Activated CD4-positive, alpha-beta T cell treated with anti-CD3 and anti-CD28 coated beads, Interleukin-2, amount 50 U/mL, for 16 hours (primary cell): Measurements from ENCODE around the gene EDC4.

Experiments used
- DNase-seq: peaks from one replicate; pipeline ENCODE4 v3.0.0-alpha.2; 2020

Gene EDC4

DNA sequence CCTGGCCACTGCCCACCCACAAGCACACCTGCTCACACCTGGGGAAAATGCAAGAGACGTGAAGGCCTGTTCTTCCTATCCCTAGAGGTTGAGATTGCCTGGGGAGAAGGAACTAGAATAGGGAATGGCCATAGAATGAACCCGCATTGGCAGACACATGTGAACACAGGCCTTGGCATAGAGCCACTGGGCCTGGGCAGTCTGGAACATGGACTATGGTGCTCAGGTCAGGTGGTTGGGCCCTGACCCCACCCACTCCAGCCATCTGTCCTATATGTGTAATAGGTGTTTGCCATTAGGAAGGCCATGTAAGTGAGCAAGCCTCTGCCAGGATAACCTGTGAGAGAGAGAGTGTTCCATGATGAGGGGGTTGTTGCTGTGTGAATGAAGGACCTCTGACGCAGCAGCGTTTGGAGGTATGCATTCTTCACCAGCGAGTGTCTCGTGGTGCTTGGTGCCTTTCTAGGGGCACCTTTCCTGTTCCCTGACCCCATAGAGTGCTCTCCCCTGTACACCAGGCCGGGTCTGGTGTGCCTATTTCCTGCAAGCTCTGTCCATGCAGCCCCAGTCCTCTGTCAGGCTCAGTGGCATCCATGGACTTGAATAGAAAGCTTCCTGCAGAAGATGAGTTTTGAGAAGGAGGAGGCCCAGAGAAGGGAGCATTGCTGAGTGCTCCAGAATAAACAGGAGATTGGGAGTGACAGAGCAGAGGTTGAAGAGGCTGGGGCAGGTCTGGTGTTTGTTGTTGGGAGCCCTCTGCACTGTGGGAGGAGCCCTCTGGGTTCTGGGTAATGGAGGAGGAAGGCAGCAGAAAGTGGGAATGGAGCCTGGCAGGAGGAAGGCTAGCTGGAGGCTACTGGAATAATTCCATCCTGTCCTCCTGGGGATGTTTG, 43.2 kb downstream of the EDC4 start:
- DNase-seq: no peak

DNA sequence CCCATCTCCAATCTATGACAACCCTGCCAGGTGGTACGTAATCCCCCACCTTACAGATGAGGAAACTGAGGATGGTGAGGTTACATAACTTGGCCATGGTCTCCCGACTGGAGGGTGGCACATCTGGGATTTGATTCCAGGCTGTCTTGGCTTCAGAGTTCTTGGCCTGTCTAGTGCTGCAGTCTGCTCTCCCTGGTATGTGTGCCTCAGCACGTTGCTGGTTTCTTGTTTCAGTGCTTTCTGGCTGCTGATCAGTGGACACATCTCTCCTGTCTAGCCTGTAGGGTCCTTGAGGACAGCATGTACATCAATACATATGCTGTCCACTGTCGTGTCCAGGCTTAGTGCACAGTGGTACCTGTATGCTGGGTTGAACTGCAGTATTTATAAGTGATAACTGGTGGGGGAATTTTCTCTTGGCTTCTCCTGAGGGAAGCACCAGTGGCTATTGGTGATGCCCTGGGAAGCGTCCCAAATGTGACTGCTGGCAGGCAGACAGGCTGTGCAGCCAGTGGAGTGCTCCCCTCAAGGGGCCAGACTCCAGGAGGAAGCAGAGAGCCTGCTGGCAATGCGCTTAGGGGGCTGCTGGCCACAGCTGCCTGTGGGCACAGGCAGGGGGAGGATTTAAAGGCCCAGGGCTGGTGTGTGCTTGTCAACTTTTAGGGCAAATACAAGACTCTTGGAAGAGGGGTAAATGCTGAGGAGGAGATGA, 44.4 kb downstream of the EDC4 start:
- no peak for DNase-seq

DNA sequence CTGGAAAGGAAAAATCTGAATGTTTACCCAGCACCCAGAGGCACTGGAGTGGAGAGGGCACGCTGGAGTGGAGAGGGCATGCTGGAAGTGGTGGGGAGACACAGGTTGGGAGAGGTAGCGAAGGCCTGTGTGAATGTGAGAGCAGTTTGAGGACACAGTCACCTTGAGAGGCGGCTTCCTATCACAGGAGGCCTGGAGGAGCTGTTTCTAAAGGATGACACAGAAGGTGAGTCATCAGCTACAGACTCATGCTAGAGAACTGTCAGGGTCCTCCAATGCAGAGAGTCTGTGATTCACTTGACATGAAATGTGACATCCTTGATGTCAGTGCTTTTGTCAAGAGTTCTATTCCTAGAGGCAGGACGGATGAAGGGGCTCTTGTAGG, 45.0 kb downstream of the EDC4 start:
- DNase-seq: peak; percentile 86

DNA sequence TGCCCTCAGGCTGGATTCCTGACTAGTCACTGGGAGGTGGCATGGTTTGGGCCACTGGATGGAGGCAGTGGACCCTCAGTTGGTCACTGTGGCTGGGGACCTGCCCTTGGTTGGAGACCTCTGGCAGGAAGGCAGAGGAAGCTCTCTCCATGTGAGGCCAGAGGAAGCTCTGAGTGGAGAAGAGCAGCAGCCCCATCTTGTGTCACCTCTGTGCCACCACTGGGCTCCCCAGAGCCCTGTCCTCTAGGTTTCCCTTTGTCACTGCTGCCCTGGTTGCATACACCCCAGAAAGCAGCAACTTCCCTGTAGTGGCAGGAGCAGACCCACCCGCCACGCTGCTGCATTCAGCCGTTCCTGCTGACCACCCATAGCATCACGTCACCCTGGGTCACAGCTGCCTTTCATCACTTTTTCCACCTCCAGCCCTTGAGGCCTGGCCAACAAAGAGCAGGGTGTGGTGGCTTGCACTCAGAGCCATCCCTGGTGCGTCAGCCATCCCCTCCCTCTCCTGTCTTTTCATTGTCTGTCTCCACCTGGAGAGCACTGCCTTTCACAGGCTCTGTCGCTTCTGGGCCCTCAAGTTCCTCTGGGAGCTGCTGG, 46.9 kb downstream of the EDC4 start:
- DNase-seq: no peak

DNA sequence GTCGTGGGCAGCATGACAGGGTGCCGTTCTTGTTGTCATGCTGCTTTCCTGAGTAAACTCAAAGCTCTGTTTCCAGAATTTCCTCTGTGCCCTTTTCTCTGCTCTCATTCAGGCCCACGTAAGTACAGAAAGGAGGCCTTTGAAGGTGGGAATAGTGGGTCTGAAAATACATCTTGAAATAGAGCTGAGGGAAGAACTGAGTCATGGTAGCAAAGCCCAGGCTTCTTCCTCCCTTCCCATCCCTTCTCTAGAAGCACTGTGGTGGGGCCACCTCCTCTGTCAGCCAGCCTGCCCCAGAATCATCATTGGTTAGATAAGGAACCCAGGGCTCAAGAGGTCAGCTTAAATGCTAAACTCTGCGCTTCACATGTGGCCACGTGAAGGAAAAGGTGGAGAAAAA, 49.4 kb downstream of the EDC4 start:
- DNase-seq: no peak

DNA sequence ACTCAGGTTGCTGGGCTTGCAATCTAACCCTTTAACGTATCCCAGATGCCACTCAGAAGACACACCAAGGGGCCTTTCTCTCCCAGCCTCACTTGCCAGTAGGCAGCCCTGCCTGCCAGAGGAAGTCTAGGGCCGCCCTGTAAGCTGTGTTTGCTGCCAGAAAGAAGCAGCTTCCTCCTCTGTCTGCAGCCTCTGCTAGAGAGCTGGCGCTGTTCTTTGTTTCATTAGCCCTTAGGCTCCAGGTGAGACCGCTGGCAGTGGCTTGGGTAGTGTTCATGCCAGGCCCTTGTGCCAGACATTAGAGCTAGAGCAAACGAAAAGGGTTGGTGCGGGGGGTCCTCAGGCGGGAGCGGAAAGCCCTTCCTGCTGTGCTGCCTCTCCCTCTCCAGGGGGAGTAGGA, 49.9 kb downstream of the EDC4 start:
- DNase-seq: no peak

DNA sequence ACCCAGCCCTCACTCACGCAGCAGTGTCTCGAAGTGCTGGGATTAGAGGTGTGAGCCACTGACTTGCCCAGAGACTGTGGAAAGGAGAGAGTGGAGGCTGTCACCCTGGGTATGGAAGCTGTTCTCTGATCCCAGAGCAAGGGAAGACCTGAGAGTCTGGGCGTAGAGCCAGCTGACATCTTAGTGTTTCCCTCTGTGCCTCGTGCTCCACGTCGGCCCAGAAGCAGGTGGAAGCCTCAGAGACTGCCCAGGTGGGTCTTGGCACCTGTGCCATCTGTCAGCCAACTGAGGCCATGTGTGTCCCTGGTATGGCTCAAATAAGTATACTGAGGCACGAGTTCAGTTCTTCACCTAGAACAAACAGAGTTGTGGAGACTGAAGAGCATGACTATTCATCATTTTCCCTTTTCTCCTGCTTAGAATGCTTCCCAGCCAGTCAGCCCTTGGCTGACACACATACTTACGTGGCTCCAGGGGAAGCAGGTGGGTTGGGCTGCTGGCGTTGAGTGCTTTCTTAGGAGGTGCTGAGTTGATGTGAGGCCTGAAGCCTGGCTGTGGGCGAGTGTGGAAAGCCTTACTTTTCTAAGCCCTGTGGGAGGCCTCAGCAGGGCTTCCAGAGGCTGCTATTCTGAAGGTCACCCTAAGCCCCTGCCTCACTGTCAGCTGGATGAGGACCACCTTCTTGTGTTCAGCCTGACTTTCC, 50.7 kb downstream of the EDC4 start:
- no peak for DNase-seq

DNA sequence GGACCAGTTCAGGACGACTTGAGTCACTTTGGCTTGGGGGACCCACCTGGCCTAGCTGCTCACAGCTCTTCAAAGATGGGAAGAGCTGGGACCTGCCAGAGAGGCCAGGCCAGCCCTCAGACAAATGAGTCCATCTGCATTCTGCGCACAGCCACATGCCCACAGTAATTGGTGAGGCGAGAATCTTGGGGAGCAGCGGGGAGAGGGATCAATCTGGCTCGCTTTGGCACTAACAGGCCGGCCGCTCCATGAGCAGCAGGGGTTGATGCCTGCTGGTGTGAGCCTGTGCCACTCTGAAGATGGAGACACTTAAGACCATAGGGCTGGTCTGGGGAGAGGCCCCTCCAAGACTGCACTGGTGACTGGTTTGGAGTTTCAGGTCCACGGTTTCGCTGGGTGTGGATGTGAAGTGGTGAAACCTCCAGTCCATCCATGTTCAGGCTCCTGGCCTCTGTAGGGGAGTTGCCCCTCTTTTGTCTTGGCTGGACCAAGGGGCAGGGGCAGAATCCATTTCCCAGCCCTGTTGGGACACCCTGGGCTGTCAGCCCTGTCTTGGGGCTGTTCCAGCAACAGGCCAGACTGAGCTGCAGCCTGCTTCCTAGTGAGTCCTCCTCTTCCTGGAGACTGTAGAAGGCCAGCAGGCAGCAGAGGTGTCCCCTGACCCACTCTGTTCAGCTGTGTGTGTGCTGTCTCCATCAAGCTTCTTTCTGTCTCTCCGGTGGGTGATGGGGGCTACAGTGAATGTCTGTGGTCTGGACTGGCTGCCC, 51.5 kb downstream of the EDC4 start:
- DNase-seq: no peak

DNA sequence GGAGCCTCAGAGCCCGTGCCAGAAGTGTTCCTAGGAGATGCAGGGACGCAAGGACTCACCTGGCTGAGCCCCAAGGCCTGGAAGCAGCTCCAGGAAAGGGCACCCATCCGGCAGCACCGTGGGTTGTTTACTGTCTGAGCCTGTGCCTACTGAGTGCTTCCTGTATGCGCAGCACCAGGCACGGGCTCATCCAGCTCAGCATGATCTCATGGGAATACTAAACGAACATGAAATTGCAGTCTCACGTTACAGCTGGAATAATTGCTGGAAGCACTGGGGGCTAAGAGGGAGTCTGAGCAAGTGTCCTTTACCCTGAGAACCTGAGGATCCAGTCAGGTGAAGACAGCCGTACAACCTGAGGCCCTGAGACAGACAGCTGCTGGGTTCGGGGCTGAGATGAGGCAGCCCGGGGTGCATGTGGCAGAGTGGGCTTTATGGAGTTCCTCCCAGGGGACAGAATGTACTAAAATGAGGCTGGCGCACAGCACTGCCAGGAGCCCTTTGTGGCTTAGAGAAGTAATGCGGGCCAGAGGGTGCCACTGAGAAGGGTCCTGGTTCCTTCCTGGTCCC, 53.4 kb downstream of the EDC4 start:
- DNase-seq: no peak

DNA sequence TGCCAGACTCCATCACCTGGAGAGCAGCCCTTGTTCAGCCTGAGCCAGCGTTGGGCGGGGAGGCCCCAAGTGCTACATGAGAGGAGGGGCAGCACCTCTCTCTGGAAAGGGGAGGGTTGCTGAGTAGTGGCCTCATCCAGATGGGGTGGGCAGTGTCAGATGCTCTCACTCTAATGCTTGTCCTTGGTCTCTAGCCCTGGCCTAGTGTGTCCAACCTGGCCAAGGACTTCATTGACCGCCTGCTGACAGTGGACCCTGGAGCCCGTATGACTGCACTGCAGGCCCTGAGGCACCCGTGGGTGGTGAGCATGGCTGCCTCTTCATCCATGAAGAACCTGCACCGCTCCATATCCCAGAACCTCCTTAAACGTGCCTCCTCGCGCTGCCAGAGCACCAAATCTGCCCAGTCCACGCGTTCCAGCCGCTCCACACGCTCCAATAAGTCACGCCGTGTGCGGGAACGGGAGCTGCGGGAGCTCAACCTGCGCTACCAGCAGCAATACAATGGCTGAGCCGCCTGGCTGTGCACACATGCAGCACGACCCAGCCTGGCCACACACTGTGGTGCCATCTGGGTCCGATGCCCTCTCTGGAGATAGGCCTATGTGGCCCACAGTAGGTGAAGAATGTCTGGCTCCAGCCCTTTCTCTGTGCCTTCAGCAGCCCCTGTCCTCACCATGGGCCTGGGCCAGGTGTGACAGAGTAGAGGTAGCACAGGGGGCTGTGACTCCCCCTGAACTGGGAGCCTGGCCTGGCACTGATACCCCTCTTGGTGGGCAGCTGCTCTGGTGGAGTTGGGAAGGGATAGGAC, 54.5 kb downstream of the EDC4 start:
- no peak for DNase-seq

DNA sequence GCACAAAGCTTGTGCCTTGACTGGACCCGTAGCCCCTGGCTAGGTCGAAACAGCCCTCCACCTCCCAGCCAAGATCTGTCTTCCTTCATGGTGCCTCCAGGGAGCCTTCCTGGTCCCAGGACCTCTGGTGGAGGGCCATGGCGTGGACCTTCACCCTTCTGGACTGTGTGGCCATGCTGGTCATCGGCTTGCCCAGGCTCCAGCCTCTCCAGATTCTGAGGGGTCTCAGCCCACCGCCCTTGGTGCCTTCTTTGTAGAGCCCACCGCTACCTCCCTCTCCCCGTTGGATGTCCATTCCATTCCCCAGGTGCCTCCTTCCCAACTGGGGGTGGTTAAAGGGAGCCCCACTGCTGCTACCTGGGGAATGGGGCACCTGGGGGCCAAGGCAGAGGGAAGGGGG, 55.3 kb downstream of the EDC4 start:
- no peak for DNase-seq

DNA sequence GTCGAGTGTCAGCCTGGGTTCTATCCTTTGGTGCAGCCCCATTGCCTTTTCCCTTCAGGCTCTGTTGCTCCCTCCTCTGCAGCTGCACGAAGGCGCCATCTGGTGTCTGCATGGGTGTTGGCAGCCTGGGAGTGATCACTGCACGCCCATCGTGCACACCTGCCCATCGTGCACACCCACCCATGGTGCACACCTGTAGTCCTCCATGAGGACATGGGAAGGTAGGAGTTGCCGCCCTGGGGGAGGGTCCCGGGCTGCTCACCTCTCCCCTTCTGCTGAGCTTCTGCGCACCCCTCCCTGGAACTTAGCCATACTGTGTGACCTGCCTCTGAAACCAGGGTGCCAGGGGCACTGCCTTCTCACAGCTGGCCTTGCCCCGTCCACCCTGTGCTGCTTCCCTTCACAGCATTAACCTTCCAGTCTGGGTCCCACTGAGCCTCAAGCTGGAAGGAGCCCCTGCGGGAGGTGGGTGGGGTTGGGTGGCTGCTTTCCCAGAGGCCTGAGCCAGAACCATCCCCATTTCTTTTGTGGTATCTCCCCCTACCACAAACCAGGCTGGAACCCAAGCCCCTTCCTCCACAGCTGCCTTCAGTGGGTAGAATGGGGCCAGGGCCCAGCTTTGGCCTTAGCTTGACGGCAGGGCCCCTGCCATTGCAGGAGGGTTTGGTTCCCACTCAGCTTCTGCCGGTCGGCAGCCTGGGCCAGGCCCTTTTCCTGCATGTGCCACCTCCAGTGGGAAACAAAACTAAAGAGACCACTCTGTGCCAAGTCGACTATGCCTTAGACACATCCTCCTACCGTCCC, 55.9 kb downstream of the EDC4 start:
- DNase-seq: peak; percentile 80

DNA sequence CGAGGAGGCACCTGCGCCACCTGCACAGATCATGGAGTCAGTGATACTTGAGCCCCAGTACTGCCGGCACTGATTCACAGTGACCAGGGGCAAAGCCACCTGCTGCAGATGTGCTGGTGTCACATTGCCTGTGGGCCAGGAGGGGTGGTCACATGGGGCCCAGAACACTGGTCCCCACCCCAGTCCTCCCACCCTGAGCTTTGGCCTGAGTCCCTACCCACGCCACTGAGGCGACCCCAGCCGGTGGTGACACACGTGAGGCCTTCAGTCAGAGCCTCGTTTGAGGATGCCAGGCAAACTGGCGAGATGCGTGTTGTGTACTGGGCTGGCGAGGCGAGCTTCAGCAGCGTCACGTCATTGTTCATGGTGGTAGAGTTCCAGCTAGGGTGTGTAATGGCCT, 57.3 kb downstream of the EDC4 start:
- no peak for DNase-seq

DNA sequence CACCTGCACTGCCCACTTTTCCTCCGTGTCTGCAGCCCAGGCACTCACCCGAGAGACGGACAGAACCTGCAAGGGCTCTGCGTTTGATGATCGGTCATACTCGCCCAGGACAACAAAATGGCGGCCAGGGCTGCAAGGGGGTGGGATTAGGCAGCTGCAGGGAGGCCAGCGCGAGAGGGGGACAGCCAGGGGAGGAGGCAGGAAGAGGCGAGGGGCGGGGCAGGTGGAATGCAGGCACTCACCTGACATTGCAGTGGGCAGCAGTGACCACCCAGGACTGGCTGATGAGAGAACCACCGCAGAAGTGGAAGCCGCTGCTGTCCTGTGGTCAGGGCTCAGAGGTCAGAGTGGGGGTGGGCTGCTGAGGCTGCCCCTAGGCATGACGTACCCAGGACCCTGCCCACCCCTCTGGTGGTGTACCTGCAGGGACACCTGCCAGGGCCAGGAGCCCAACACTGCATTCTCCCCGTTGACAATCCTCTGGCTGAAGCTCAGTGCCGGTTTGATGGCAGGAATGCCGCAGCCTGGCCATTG, 57.9 kb downstream of the EDC4 start:
- no peak for DNase-seq
